ENCODE data around the gene PSMD5. TPM values are rescaled to one million over a fixed set of nuclear protein-coding genes. Genes with fewer than 3 reads are reported as not detected.

The PSMD5 gene
- polyA plus RNA-seq, 6 donors from 2014 or later: 3.6 to 22.8 (median 17.4) TPM

DNA sequence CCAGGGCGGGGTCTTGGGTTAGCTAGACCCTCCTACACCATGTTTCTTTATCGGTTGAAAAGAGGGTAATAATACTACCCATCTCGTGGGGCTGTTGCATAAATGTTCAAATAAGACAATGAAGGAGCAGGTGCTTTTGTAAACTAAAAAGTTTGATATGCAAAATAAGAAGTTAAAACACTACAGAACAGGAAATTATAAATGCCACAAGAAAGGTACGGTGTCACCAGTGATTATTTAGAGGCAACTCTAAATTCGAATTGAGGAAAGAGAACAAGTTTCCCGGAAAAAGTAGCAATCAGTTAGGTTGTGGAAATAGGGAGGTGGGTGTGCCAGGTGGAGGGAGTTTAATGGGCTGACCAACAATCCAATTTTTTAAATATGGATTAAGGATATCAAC, 36.7 kb upstream of the PSMD5 start:
- Mint-ChIP-seq H3K9me3 (no peaks in the 10 kb centered on the region), H3K4me3 (peak overlapping the region in 5 of 8 donors; percentile 50 to 92 (median 74)), H3K27me3 (peaks cover 0 to 20% (median 0%) of the 10 kb centered on the region in 3 donors), H3K27ac (no peak overlapping the region), H3K36me3 (no peaks in the 10 kb centered on the region), H3K4me1 (peaks cover 35 to 36% (median 36%) of the 10 kb centered on the region in 3 donors)
- DNase-seq: no peak
- ATAC-seq (ENCODE audit: low read depth in 2 of 2): no peak

DNA sequence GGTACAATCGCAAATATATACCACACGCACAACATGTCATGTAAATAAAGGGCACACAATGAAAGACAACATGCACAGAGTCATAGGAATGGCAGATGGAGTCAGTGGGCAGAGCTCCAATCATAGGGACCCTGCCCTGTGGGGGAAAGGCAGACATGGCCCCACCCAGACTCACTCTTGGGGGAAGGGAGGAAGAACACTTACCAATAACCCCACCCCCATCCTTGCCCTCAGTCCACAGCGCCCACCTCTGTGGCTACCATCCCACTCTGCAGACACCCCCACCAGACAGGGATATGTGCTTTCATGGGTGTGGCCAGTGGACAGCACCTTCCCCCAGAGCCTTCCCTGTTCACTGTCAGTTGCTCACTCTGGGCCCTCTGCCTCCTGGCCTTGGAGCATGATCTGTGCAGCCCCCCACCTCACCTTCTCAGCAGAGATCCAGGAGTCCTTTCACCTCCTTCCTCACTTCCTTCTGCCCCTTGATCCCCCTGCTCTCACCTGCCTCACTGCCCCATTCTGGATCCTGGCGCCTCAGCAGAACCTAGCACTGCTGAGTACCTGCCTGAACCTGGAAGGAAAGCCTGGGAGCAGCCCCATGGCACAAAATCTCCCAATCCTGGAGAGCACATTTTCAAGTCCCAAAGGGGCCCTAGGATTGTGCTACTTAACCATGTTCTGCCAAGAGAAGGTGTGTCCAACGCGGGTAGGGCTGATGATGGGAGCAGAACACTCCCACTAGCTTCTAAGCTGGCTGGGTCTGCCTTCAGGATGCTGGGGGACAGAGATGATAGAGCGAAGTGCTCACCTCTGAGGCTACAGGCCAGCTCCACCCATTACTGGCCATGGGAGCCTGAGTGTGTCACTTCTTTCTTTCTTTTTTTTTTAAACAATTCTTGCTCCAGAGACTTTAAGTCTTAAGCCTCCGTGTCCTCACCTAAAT, 35.7 kb upstream of the PSMD5 start:
- DNase-seq (no peak), ATAC-seq (ENCODE audit: low read depth in 2 of 2) (no peak)
- H3K4me3 Mint-ChIP-seq: peak overlapping the region; percentile 81 to 96 (median 94)
- H3K36me3 Mint-ChIP-seq: no peaks in the 10 kb centered on the region
- peaks cover 0 to 20% (median 0%) of the 10 kb centered on the region in 3 donors for H3K27me3 Mint-ChIP-seq
- no peaks in the 10 kb centered on the region for H3K9me3 Mint-ChIP-seq
- H3K4me1 Mint-ChIP-seq: peaks cover 35 to 41% (median 38%) of the 10 kb centered on the region in 3 donors
- H3K27ac Mint-ChIP-seq: peak overlapping the region in 5 of 6 donors; percentile 6 to 77 (median 57)

DNA sequence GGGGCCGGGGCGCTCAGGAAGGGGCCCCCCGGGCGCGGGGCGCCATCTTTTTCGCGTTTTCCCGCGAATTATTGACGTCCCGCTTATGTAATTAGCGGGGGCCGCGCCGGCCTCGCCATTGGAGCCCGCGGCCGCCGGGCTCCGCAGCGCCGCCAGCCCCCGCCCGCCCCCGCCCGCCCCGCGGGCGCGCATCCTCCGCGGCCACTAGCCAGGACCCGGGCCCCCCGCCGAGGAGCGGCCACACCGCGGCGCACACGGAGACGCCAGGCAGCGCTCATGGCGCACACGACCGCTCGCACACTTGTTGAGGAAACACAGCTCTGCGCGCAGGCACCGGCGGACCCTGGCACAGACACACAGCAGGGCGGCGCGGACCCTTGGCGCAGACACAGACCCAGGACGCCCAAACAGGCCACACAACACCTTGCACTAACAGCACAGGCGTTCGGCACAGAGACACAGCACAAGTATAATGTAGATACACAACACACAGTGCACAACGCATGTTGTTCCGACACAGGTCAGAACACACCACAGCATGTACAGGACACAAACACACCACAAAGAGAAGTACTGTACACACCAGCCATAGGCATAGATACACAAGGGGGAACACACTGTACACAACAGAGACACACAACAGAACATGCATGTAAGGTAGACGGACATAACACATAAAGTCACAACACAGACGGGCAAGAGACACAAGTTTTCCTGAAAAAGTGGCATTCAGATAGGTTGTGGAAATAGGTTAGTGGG, 34.7 kb upstream of the PSMD5 start:
- Mint-ChIP-seq H3K27ac (peak overlapping the region in 5 of 6 donors; percentile 67 to 90 (median 78)), H3K27me3 (peaks cover 0 to 20% (median 0%) of the 10 kb centered on the region in 3 donors), H3K4me3 (peak overlapping the region; percentile 81 to 96 (median 94)), H3K9me3 (no peaks in the 10 kb centered on the region), H3K36me3 (no peaks in the 10 kb centered on the region), H3K4me1 (peaks cover 35 to 45% (median 40%) of the 10 kb centered on the region in 3 donors)
- DNase-seq: peak; percentile 51
- ATAC-seq (ENCODE audit: low read depth in 2 of 2): peak; percentile 63 to 66

DNA sequence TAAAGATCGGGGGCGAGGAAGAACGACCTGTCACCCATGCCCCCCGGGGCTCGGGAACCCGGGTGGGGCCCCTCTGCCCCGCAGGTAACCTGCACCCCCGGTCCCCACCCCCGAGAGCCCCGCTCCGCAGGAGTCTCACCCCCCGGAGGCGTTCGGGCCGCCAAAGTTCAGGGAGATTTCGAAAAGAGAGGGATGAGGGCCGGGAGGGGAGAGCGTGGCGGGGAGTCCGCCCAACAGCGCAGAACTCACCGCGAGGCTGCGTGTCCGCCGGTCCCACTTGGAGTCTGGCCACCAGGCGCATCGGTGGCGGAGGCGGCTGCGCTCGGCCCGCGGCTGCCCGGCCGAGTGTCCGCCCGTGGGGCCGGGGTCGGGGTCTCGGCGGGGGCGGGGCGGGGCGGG, 34.1 kb upstream of the PSMD5 start, which contains the start of gene PHF19:
Gene PHF19 (minus strand): TSS at position 347 of the 399 bp plus-strand sequence. CDS start 2,447 bp downstream, outside the sequence.
- ATAC-seq (ENCODE audit: low read depth in 2 of 2): peak; percentile 10 to 11
- Mint-ChIP-seq H3K36me3 (no peaks in the 10 kb centered on the region), H3K4me3 (peak within 1 kb of the TSS; percentile 81 to 96 (median 94)), H3K9me3 (no peaks in the 10 kb centered on the region), H3K27ac (peak within 1 kb of the TSS; percentile 67 to 90 (median 78)), H3K27me3 (peaks cover 0 to 20% (median 0%) of the 10 kb centered on the region in 3 donors), H3K4me1 (peaks cover 35 to 45% (median 40%) of the 10 kb centered on the region in 3 donors)
- DNase-seq: no peak

DNA sequence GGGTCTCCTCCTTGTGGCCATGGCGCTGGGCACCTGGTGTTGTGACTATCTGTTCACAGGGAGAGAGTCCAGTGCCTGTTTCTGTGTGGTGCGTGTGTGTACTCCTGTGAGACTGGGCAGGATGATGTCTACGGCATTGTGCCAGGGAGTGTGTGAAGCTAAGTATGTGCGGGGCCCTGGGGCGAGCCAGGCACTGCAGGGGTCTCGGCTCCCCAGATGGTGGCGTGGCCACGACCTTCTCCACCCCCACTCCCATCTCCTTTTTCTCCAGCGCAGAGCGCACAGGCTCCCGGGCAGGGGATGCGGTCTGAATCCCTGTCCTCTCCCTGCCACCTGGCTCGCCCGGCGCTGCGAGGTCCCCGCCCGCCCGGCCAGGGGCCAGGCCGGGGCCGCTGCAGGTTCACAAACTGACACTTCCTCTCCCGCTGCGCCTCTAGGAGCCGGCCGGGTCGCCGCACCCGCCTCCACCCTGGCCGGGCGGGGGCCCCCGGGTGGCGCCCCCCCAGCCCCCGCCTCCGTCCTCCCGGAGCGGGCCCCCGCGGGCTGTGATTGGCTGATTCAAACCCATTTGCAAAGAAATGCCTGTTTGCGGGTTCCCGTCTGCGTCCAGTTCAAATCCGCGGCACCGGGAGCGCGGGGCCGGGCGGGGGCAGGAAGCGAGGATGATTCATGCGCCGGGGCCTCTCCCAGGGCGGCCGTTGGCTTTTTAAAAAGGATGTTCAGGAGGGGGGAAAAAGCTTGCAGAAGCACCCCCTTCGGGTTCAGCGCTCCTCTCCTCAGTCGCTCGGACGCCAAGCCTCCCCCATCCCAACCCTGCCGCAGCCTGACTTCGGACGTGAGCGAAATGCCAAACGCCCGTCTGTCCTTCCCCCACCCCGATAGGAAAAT, 33.5 kb upstream of the PSMD5 start:
- ATAC-seq (ENCODE audit: low read depth in 2 of 2) (peak; percentile 70 to 71), DNase-seq (peak; percentile 54)
- peak overlapping the region; percentile 25 to 91 (median 76) for H3K27ac Mint-ChIP-seq
- peaks cover 35 to 46% (median 40%) of the 10 kb centered on the region in 3 donors for H3K4me1 Mint-ChIP-seq
- H3K27me3 Mint-ChIP-seq: peaks cover 0 to 19% (median 0%) of the 10 kb centered on the region in 3 donors
- H3K4me3 Mint-ChIP-seq: peak overlapping the region; percentile 54 to 90 (median 82)
- no peaks in the 10 kb centered on the region for H3K9me3 Mint-ChIP-seq
- H3K36me3 Mint-ChIP-seq: no peaks in the 10 kb centered on the region

DNA sequence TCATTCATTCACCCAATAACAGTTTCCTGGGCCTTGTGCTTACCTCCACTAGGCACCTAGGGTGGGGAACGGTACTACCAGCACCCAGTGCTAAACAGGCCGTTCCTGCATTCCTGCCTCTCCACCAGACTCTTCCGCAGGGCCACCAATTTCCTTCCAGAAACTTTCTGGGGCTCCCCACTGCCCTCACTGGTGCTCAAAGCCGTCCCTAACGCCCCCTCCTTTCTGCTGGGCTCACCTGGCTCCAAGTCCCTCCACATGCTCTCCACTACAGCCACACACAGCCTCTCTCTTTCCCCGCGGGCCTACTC, 32.9 kb upstream of the PSMD5 start:
- no peak for ATAC-seq (ENCODE audit: low read depth in 2 of 2)
- no peaks in the 10 kb centered on the region for H3K36me3 Mint-ChIP-seq
- no peak for DNase-seq
- H3K4me1 Mint-ChIP-seq: peaks cover 31 to 49% (median 40%) of the 10 kb centered on the region in 3 donors
- no peaks in the 10 kb centered on the region for H3K9me3 Mint-ChIP-seq
- peak overlapping the region; percentile 8 to 91 (median 76) for H3K27ac Mint-ChIP-seq
- peaks cover 0 to 13% (median 0%) of the 10 kb centered on the region in 3 donors for H3K27me3 Mint-ChIP-seq
- H3K4me3 Mint-ChIP-seq: peak overlapping the region; percentile 30 to 82 (median 74)

DNA sequence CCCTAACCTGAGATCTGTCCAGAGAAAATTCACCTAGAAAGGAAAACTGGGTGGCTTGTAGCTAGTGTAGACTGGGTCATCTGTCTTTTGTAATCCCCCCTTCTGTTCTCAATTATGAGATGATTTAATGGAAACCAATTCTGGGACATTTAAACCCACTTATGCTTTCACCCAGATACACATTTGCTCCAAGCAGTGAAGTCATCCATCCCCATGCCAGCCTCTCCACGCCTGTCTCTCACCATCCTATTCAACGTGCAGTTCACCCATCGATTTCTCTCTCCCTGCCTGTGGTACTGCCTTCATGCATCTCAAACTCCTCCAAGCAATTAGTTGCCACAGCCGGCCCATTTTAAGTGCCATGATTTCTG, 32.5 kb upstream of the PSMD5 start:
- ATAC-seq (ENCODE audit: low read depth in 2 of 2): no peak
- H3K9me3 Mint-ChIP-seq: no peaks in the 10 kb centered on the region
- H3K4me3 Mint-ChIP-seq: peak overlapping the region in 6 of 8 donors; percentile 15 to 72 (median 42)
- peaks cover 31 to 49% (median 40%) of the 10 kb centered on the region in 3 donors for H3K4me1 Mint-ChIP-seq
- no peaks in the 10 kb centered on the region for H3K36me3 Mint-ChIP-seq
- peak overlapping the region in 5 of 6 donors; percentile 8 to 77 (median 72) for H3K27ac Mint-ChIP-seq
- no peak for DNase-seq
- peaks cover 0 to 12% (median 0%) of the 10 kb centered on the region in 3 donors for H3K27me3 Mint-ChIP-seq

DNA sequence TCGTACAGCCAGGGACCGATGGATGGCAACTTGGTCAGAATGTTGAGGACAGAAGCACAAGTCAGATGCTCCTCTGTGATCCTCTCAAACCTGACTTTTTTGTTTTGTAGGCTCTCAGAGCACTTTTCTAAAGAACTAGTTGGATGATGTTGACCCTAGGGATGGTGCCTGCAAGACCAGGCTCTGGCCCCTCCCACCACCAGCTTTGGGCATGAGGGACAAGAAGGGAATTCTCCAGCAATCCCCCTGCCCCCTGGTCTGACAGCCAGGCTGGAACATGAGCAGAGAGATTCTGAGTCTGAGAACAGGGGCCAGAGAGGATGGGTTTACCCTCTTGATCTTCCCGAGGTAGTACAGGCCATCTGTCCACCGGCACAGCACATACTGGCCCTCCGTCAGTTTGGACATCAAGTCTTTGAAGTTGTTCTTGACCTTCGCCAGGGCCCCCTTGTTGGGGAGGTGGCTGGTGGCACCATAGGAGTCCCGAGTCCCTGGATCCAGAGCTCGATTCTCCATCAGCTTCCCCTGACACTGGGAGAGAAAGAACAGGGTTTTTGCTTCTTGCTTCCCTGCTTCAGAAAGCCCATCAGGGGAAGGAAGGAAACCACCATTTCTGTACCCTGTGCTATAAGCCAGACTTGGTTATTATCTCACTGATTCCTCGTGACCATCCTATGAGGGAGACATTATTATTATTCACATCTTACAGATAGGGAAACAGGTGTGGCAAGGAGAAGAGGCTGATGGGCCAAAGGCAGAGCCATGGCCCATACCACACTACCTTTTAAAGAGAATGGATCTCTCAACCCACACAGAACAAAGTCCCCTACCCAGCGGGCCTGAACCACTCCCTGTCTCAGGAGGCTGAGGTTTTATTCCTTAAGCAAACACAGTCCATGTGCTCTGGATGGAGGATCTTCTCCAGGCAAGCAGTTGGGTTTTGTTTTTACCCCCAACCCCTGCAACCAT, 31.8 kb upstream of the PSMD5 start:
- Mint-ChIP-seq H3K4me1 (peaks cover 27 to 46% (median 42%) of the 10 kb centered on the region in 3 donors), H3K27me3 (peaks cover 0 to 8% (median 0%) of the 10 kb centered on the region in 3 donors), H3K9me3 (no peaks in the 10 kb centered on the region), H3K36me3 (no peaks in the 10 kb centered on the region), H3K27ac (peak overlapping the region in 3 of 6 donors; percentile 47 to 76 (median 65)), H3K4me3 (peak overlapping the region in 2 of 8 donors; percentile 54 to 68)
- no peak for ATAC-seq (ENCODE audit: low read depth in 2 of 2)
- DNase-seq: no peak

DNA sequence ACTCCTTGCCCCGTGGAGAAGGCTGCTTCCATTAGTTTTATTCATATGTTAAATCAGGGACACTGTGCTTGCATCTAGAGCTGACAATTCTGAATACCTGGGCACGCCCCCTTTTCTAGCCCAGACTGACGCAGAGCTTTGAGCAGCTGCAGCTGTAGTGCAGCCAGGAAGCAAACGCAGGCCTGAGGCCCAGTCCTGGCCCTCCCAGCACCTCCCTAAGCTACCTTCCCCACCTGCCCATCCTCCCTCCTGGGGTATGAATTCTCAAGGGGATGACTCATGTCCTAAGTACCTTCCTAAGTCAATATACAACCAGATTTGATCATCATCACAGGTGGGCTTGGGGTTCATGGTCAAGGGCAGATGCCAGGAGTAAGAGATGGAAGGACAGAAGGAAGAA, 30.8 kb upstream of the PSMD5 start:
- peaks cover 19 to 38% (median 36%) of the 10 kb centered on the region in 3 donors for H3K4me1 Mint-ChIP-seq

DNA sequence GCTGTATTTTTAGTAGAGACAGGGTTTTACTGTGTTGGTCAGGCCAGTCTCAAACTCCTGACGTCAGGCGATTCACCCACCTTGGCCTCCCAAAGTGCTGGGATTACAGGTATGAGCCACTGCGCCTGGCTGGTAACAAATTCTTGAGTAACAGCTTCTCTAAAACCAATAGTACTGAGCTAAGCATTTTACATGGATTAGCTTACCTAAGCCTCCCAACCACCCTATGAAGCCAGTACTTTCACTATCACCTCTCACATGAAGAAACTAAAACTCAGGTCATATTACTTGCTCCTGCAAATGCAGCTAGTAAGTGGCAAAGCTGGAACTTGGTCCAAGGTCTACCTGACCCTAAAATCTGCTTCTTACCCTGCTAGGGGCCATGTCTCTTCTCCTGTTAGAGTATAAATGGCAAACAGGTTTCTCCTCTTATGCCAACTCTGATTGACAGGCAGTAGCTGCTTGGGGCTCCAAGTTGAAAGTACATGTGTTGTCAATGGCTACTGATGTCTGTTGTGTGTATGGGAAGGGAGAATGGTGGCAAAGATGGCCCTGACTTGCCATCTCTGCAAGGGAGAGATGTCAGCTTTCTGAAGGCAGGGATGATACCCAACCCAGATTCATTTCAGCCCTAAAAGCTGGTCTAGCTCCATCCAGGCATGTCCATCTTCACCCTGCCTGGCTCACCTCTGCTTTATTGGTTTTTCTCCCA, 30.2 kb upstream of the PSMD5 start:
- Mint-ChIP-seq H3K27ac (peak overlapping the region in 2 of 6 donors; percentile 56 to 83), H3K27me3 (no peaks in the 10 kb centered on the region), H3K4me3 (peak overlapping the region in 1 of 8 donors; percentile 54), H3K36me3 (no peaks in the 10 kb centered on the region), H3K9me3 (no peaks in the 10 kb centered on the region), H3K4me1 (peaks cover 19 to 38% (median 36%) of the 10 kb centered on the region in 3 donors)
- ATAC-seq (ENCODE audit: low read depth in 2 of 2) (no peak), DNase-seq (no peak)

More for the DNA sequence above, 30.8 kb upstream of the PSMD5 start:
- peak overlapping the region in 3 of 6 donors; percentile 56 to 83 (median 79) for H3K27ac Mint-ChIP-seq
- no peaks in the 10 kb centered on the region for H3K36me3 Mint-ChIP-seq
- H3K9me3 Mint-ChIP-seq: no peaks in the 10 kb centered on the region
- no peaks in the 10 kb centered on the region for H3K27me3 Mint-ChIP-seq
- DNase-seq (no peak), ATAC-seq (ENCODE audit: low read depth in 2 of 2) (no peak)
- H3K4me3 Mint-ChIP-seq: peak overlapping the region in 2 of 8 donors; percentile 25 to 54

DNA sequence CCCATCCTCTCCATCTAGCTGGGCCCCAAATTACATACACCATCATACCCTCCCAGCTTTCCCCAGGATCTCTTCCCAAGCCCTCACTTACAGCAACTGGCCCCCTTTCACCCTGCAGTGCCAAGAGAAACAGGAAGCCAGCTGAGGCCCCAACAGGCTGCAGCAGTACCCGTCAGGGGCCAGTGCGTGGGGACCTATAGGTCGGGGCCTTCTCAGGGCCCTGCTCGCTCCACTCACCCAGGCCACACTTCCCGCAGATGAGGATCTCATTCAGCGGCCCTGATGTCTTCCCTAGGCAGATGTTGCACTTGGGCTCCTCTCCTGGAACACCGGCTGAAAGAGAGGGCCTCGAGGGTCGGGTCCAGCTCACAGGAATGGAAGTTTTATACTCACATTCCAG, 27.5 kb upstream of the PSMD5 start:
- Mint-ChIP-seq H3K4me1 (peaks cover 7 to 28% (median 21%) of the 10 kb centered on the region in 3 donors), H3K36me3 (no peaks in the 10 kb centered on the region), H3K27ac (peak overlapping the region in 3 of 6 donors; percentile 49 to 65 (median 51)), H3K4me3 (peak overlapping the region in 3 of 8 donors; percentile 9 to 22 (median 9)), H3K9me3 (no peaks in the 10 kb centered on the region), H3K27me3 (no peaks in the 10 kb centered on the region)
- no peak for DNase-seq
- ATAC-seq (ENCODE audit: low read depth in 2 of 2): no peak

All from naive B cell (primary cell).